T follicular helper cell (primary cell): Measurements from ENCODE around the gene FAM110D.
A peak's percentile ranks its signal among the peaks of the same experiment; 100 is the strongest.

Experiments
- DNase-seq: peaks from one replicate; pipeline ENCODE4 v3.0.0-alpha.2; 2020; ENCODE audit warnings: low read depth

FAM110D gene

GRCh38 chr1:26163684-26164035, 4.8 kb downstream of the FAM110D start:
- DNase-seq: no peak

- DNase-seq: peak; percentile 22
Measured at GRCh38 chr1:26164036-26164860, 5.4 kb downstream of the FAM110D start.

- no peak for DNase-seq
Measured at GRCh38 chr1:26164861-26165842, 6.3 kb downstream of the FAM110D start.

- DNase-seq: no peak
Measured at GRCh38 chr1:26166719-26167281, 7.9 kb downstream of the FAM110D start.

- no peak for DNase-seq
Measured at GRCh38 chr1:26168410-26169197, 9.7 kb downstream of the FAM110D start, which contains the start of gene C1orf232. Gene C1orf232 (minus strand): TSS chr1:26168963. CDS start chr1:26168499, 464 bp downstream.

- DNase-seq: no peak
Measured at GRCh38 chr1:26169198-26169554, 10.3 kb downstream of the FAM110D start.

GRCh38 chr1:26169669-26170471, 11.0 kb downstream of the FAM110D start, which contains the start of gene ZNF593:
Gene ZNF593 (plus strand): TSS chr1:26169908. CDS start chr1:26169984, 76 bp downstream.
- peak; percentile 63 for DNase-seq

GRCh38 chr1:26170472-26170821, 11.6 kb downstream of the FAM110D start:
- DNase-seq: no peak

- DNase-seq: no peak
Measured at GRCh38 chr1:26171084-26172072, 12.5 kb downstream of the FAM110D start, which contains the start of gene ZNF593OS. Gene ZNF593OS (minus strand): TSS chr1:26171832. CDS start chr1:26171661, 171 bp downstream.

GRCh38 chr1:26175346-26175745, 16.5 kb downstream of the FAM110D start:
- DNase-seq: no peak

- no peak for DNase-seq
Measured at GRCh38 chr1:26177182-26177684, 18.4 kb downstream of the FAM110D start, which contains the start of gene CNKSR1. Gene CNKSR1 (plus strand): TSS chr1:26177491. CDS start chr1:26177548, 57 bp downstream.

GRCh38 chr1:26180010-26180506, 21.2 kb downstream of the FAM110D start:
- DNase-seq: no peak

- DNase-seq: no peak
Measured at GRCh38 chr1:26181586-26182382, 22.9 kb downstream of the FAM110D start.

- DNase-seq: no peak
Measured at GRCh38 chr1:26182383-26182696, 23.5 kb downstream of the FAM110D start.

GRCh38 chr1:26184086-26184485, 25.2 kb downstream of the FAM110D start:
- no peak for DNase-seq

- DNase-seq: no peak
Measured at GRCh38 chr1:26184883-26185282, 26.0 kb downstream of the FAM110D start.

- DNase-seq: no peak
Measured at GRCh38 chr1:26187882-26188281, 29.0 kb downstream of the FAM110D start.

GRCh38 chr1:26188477-26188876, 29.6 kb downstream of the FAM110D start:
- no peak for DNase-seq
